CD14-positive monocyte (primary cell): Measurements from ENCODE around the gene CD2AP. TPM values are rescaled to one million over a fixed set of nuclear protein-coding genes. Genes with fewer than 3 reads are reported as not detected.

ENCODE experiments used
- DNase-seq, 3 donors: peaks; one replicate each; pipeline ENCODE4 v3.0.0-alpha.2; 2011 to 2022
- H2AFZ ChIP-seq: 2 replicates; pipeline ENCODE4 v1.6.0; 2012; ENCODE audit warnings: mild to moderate bottlenecking, low read depth, low read length, inconsistent platforms; ENCODE audit not compliant: insufficient read depth, poor library complexity, severe bottlenecking
- H3K27ac ChIP-seq, 2 donors: 1 replicate in 1 of 2; 2 replicates in 1 of 2; pipeline ENCODE4 v1.5.1; 2012 to 2013; ENCODE audit warnings: low read length in 2 of 2, control low read depth in 1 of 2, inconsistent platforms in 1 of 2, low read depth in 1 of 2, mild to moderate bottlenecking in 1 of 2
- H3K27me3 ChIP-seq, 2 donors: one replicate each; pipeline versions ENCODE4 v1.6.0 to v1.6.1; 2011 to 2013; ENCODE audit warnings: low read length in 2 of 2; ENCODE audit not compliant: control insufficient read depth in 2 of 2, insufficient read depth in 2 of 2
- H3K36me3 ChIP-seq, 2 donors: replicated peaks in 1 of 2; 1 replicate in 1 of 2; 2 replicates in 1 of 2; pipeline versions ENCODE4 v1.5.1 to v1.6.1; 2012 to 2013; ENCODE audit warnings: low read length in 2 of 2, control low read depth in 1 of 2, inconsistent platforms in 1 of 2, mild to moderate bottlenecking in 1 of 2; ENCODE audit not compliant: insufficient read depth in 2 of 2, control insufficient read depth in 1 of 2
- H3K4me1 ChIP-seq, 2 donors: 1 replicate in 1 of 2; 2 replicates in 1 of 2; pipeline versions ENCODE4 v1.5.1 to v1.6.1; 2012 to 2013; ENCODE audit warnings: low read length in 2 of 2, control low read depth in 1 of 2, inconsistent platforms in 1 of 2, mild to moderate bottlenecking in 1 of 2, moderate library complexity in 1 of 2; ENCODE audit not compliant: insufficient read depth in 2 of 2, control insufficient read depth in 1 of 2
- H3K4me2 ChIP-seq: replicated peaks from 2 replicates; pipeline ENCODE3; 2012; ENCODE audit warnings: low read length, moderate library complexity, mild to moderate bottlenecking; ENCODE audit not compliant: poor library complexity, severe bottlenecking; ENCODE audit errors: extremely low read depth
- H3K4me3 ChIP-seq, 3 experiments: fragments of 200-600 bp in 1 of 3; sonication (generic) in 1 of 3; replicated peaks in 1 of 3; 1 replicate in 2 of 3; 2 replicates in 1 of 3; pipeline ENCODE4 v1.5.1; 2011 to 2013; ENCODE audit warnings: low read length in 3 of 3, mild to moderate bottlenecking in 3 of 3, control low read depth in 2 of 3, low read depth in 2 of 3, inconsistent platforms in 1 of 3, moderate library complexity in 1 of 3
- H3K79me2 ChIP-seq: 2 replicates; pipeline ENCODE4 v1.6.0; 2012; ENCODE audit warnings: mild to moderate bottlenecking, control low read depth, inconsistent platforms, low read length, moderate library complexity; ENCODE audit not compliant: insufficient read depth
- H3K9ac ChIP-seq: 2 replicates; pipeline ENCODE4 v1.6.0; 2017; ENCODE audit warnings: low read length, mild to moderate bottlenecking; ENCODE audit not compliant: insufficient read depth, poor library complexity, severe bottlenecking
- H3K9me3 ChIP-seq, 2 donors: replicated peaks in 1 of 2; 1 replicate in 1 of 2; 2 replicates in 1 of 2; pipeline versions ENCODE4 v1.5.1 to v1.6.1; 2012 to 2013; ENCODE audit warnings: low read length in 2 of 2, control low read depth in 1 of 2; ENCODE audit not compliant: control insufficient read depth in 1 of 2, insufficient read depth in 1 of 2
- H4K20me1 ChIP-seq: 2 replicates; pipeline ENCODE4 v1.6.0; 2012; ENCODE audit warnings: mild to moderate bottlenecking, low read length, control low read depth, moderate library complexity; ENCODE audit not compliant: insufficient read depth
- H3K27ac Mint-ChIP-seq, 7 donors: one replicate each; pipeline ENCODE4 v1.8.0; 2020; ENCODE audit warnings: mild to moderate bottlenecking in 7 of 7, mixed read lengths in 7 of 7, moderate library complexity in 6 of 7, inconsistent platforms in 2 of 7
- H3K27me3 Mint-ChIP-seq, 3 donors: one replicate each; pipeline ENCODE4 v1.8.0; 2021 to 2022; ENCODE audit warnings: low read depth in 3 of 3, mild to moderate bottlenecking in 3 of 3, mixed read lengths in 3 of 3, moderate library complexity in 3 of 3, inconsistent platforms in 1 of 3
- H3K36me3 Mint-ChIP-seq, 2 donors: one replicate each; pipeline ENCODE4 v1.8.0; 2020; ENCODE audit warnings: mixed read lengths in 2 of 2, inconsistent platforms in 1 of 2, mild to moderate bottlenecking in 1 of 2
- H3K4me1 Mint-ChIP-seq: one replicate; pipeline ENCODE4 v1.8.0; 2020; ENCODE audit warnings: mild to moderate bottlenecking, mixed read lengths
- H3K4me3 Mint-ChIP-seq, 2 donors: one replicate each; pipeline ENCODE4 v1.8.0; 2020; ENCODE audit warnings: mild to moderate bottlenecking in 2 of 2, mixed read lengths in 2 of 2, moderate library complexity in 1 of 2
- H3K9me3 Mint-ChIP-seq, 7 donors: one replicate each; pipeline ENCODE4 v1.8.0; 2020 to 2022; ENCODE audit warnings: mixed read lengths in 7 of 7, mild to moderate bottlenecking in 6 of 7, moderate library complexity in 6 of 7, inconsistent platforms in 2 of 7
- WGBS: methylation state at CpG from one replicate; pipeline ENCODE4 v1.1.5; 2013; ENCODE audit warnings: missing lambda C conversion rate; ENCODE audit not compliant: insufficient coverage; 5-methylcytosine and 5-hydroxymethylcytosine counted together
- intact Hi-C, 2 donors: fragments of 100-400 bp; cut with micrococcal nuclease; formaldehyde crosslinking; loops; one replicate each; pipeline versions ENCODE4 v1.15.0 to v1.15.1; 2023
- polyA plus RNA-seq, 3 donors: library from polyadenylated mRNA; depleted of rRNA in 1 of 3; unstranded in 2 of 3; stranded (reverse) in 1 of 3; fragments of 300-500 nt in 2 of 3; fragments of >200 nt in 1 of 3; fragmentation: Illumina TruSeq in 2 of 3; gene quantifications; 1 replicate in 2 of 3; 2 replicates in 1 of 3; pipeline ENCODE4 v1.2.3, GENCODE V29; 2012 to 2021
- TF ChIP-seq, protein P1 (sequence below): fragments of 200-600 bp; IDR thresholded peaks from one replicate; pipeline ENCODE4 v1.8.0; 2022; ENCODE audit warnings: antibody characterized with exemption, mild to moderate bottlenecking

The CD2AP gene
- polyA plus RNA-seq, 3 donors = 1.5 to 2.4 (median 2.0) TPM

DNA sequence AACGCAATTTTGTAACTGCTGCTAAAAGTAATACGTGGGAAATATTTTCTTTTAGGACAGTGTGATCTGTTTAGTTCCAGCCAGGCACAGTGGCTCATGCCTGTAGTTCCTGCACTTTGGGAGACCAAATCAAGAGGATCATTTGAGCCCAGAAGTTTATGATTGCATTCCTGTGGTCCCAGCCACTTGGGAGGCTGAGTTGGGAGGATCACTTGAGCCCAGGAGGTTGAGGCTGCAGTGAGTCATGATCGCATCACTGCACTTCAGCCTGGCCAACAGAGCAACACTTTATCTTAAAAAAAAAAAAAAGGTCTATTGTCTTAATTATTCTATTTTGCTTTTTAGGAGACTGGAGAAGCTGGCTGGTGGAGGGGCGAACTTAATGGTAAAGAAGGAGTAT lies 101.5 kb downstream of the CD2AP start:
- Histone ChIP-seq H3K27me3 (no peaks in the 10 kb centered on the region), H4K20me1 (no peaks in the 10 kb centered on the region), H3K4me2 (no peak overlapping the region), H3K79me2 (no peaks in the 10 kb centered on the region), H3K27ac (no peak overlapping the region), H2AFZ (no peak overlapping the region), H3K4me1 (no peaks in the 10 kb centered on the region), H3K9me3 (no peaks in the 10 kb centered on the region), H3K4me3 (no peak overlapping the region), H3K9ac (no peak overlapping the region), H3K36me3 (peaks cover 8 to 34% of the 10 kb centered on the region in 2 donors)
- H3K9me3 Mint-ChIP-seq = peaks cover 0 to 2% (median 0%) of the 10 kb centered on the region in 7 donors
- TF ChIP-seq, protein P1, sequence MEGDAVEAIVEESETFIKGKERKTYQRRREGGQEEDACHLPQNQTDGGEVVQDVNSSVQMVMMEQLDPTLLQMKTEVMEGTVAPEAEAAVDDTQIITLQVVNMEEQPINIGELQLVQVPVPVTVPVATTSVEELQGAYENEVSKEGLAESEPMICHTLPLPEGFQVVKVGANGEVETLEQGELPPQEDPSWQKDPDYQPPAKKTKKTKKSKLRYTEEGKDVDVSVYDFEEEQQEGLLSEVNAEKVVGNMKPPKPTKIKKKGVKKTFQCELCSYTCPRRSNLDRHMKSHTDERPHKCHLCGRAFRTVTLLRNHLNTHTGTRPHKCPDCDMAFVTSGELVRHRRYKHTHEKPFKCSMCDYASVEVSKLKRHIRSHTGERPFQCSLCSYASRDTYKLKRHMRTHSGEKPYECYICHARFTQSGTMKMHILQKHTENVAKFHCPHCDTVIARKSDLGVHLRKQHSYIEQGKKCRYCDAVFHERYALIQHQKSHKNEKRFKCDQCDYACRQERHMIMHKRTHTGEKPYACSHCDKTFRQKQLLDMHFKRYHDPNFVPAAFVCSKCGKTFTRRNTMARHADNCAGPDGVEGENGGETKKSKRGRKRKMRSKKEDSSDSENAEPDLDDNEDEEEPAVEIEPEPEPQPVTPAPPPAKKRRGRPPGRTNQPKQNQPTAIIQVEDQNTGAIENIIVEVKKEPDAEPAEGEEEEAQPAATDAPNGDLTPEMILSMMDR = no peak
- no peaks in the 10 kb centered on the region for H3K27me3 Mint-ChIP-seq
- no peak for DNase-seq
- H3K27ac Mint-ChIP-seq = no peak overlapping the region
- intact Hi-C loops = no loop called here
- no peaks in the 10 kb centered on the region for H3K4me1 Mint-ChIP-seq
- 100% methylated on average over 2 of the region's 4 CpGs for WGBS
- no peak overlapping the region for H3K4me3 Mint-ChIP-seq
- H3K36me3 Mint-ChIP-seq = peaks cover 33 to 42% of the 10 kb centered on the region in 2 donors

DNA sequence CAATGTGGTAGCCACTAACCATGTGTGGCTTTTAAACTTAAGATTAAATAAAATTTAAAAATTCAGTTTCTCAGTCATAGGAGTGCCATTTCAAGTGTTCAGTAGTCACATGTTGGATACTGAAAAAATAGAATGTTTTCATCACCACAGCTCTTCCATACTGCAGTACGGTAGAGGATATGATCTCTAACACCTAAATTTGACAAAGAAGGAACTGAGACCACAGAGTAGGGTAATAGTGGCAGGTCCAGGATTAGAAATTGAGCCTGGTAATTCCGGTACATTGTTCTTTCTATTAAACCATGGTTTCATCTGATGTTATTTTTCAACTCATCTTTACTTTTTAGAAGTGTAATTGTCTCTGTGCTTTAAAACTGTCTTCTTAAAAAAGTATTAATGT lies 104.0 kb downstream of the CD2AP start:
- Histone ChIP-seq H3K79me2 (no peaks in the 10 kb centered on the region), H3K4me2 (no peak overlapping the region), H3K9ac (no peak overlapping the region), H3K9me3 (no peaks in the 10 kb centered on the region), H3K27me3 (no peaks in the 10 kb centered on the region), H3K36me3 (peaks cover 8 to 34% of the 10 kb centered on the region in 2 donors), H3K4me1 (no peaks in the 10 kb centered on the region), H4K20me1 (no peaks in the 10 kb centered on the region), H3K4me3 (no peak overlapping the region), H3K27ac (no peak overlapping the region), H2AFZ (no peak overlapping the region)
- H3K4me3 Mint-ChIP-seq = no peak overlapping the region
- no CpG with 5 or more reads among the region's 2 CpGs for WGBS
- TF ChIP-seq, protein P1 = no peak
- intact Hi-C loops = no loop called here
- no peak for DNase-seq
- no peaks in the 10 kb centered on the region for H3K4me1 Mint-ChIP-seq
- peaks cover 0 to 3% (median 0%) of the 10 kb centered on the region in 3 donors for H3K27me3 Mint-ChIP-seq
- peaks cover 0 to 2% (median 0%) of the 10 kb centered on the region in 7 donors for H3K9me3 Mint-ChIP-seq
- H3K36me3 Mint-ChIP-seq = peaks cover 48 to 55% of the 10 kb centered on the region in 2 donors
- H3K27ac Mint-ChIP-seq = no peak overlapping the region
